PC-3 (cell line): Measurements from ENCODE around the gene ZNF195.

ENCODE experiments used
- CTCF ChIP-seq: fragments of 300-600 bp; sonication (generic); conservative IDR thresholded peaks from 2 replicates; pipeline ENCODE4 v1.5.1; 2017; ENCODE audit warnings: antibody characterized with exemption, low read depth, mild to moderate bottlenecking, low read length
- EZH2 ChIP-seq: fragments of 300-600 bp; sonication (generic); IDR thresholded peaks from one replicate; pipeline ENCODE4 v1.6.1; 2017; ENCODE audit warnings: antibody characterized with exemption, mild to moderate bottlenecking, low read length; ENCODE audit not compliant: unreplicated experiment

GRCh38 chr11:3342709-3343108 lies 36.2 kb downstream of the ZNF195 start:
- TF ChIP-seq EZH2: no peak
- no peak for TF ChIP-seq CTCF
